Myocyte (in vitro differentiated cells): Measurements from ENCODE around the gene LRIG1. TPM values are rescaled to one million over a fixed set of nuclear protein-coding genes. Genes with fewer than 3 reads are reported as not detected.

Experiments used
- DNase-seq: peaks from one replicate; pipeline ENCODE4 v3.0.0-alpha.2; 2012; ENCODE audit warnings: low read depth
- total RNA-seq: library from RNA; depleted of rRNA; stranded (reverse); fragments of >200 nt; gene quantifications from 2 replicates; pipeline ENCODE4 v1.2.3, GENCODE V29; 2014

The LRIG1 gene
- total RNA-seq, 1 donor from 2014 or later, result 3.4 TPM

DNA sequence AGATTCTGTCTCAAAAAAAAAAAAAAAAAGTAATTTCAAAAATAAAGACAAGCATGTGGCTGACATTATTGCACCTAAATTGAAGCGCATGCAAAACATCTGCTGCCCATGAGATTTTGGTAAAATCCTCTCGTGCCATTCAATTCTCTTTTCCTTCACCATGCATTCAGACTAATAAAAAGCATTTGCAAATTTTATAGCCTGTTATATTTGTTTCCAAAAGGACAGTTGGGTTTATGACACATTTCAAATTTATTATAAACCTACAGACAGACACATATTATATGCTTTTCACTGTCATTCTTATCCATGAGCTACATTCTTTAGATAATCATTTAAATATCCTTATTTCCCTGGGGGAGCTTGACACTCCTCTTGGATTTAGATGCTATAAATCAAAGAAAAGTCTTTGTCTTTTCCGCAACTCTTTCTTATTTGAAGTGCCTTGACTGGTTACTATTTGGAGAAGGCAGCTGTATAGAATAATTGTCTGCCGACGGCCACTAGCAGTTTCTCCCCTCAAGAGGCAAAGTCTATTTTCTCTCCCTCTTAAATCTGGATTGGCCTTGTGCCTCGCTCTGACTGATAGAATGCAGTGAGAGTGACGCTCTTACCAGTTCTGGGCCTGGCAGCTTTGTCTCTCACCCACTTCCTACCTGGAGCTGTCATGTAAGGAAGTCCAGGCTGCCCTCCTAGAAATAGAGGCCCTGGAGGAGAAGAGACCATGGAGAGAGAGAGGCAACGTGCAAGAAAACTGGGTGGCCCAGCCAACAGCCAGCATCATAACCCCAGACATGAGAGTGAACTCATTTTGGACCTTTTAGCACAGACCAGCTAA, 6.8 kb upstream of the LRIG1 start:
- DNase-seq, result no peak

DNA sequence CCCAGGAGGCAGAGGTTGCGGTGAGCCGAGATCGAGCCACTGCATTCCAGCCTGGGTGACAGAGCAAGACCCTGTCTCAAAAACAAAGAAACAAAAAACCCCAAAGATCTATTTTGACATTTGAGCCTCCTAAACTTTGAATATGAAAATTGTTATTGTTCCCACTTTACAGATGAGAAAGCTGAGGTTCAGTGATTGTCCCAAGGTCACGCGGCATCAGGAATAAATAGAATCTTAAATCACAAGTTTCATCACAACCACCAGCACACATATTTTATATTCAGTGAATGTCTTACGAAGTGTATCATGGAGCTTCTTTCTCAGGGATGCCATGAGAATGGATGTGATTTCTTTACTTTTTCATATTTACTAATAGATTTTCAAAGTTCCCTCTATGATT, 5.3 kb upstream of the LRIG1 start:
- no peak for DNase-seq

DNA sequence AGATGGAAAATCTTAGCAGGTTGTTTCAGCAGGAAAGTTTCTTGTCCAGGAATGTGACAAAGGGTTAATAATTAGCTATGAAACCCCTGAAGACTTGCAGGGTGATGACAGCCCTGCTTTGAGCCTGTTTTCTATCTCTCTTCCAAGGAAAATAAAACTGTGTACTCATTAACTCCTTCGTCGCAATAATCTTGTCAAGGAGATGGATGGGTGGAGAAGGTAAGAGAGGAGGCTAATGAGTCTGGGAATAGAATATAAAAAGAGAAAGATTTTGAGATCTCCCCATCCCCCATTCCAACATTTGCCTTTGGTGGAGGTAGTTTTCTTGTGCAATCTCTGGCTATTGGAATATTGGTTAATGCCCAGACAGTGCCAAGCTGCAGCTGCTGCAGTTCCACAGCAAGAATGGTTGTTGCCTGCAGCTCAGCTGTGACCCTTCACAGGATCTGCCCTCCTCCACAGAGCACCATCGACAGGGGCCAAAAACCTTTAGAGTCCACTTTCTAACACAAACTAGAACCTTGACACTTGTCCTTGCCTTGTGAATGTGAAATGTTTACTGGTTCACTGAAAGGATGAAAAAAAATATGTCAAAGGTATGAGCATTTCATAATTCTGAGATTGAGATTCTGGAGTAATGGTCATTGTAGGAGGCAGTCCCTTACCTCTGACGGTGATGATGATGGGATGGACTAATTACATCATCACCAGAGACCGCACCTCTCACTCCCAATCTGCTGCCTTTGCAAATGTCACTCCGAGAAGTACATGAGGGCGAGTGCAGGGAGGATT, 4.2 kb upstream of the LRIG1 start:
- no peak for DNase-seq

DNA sequence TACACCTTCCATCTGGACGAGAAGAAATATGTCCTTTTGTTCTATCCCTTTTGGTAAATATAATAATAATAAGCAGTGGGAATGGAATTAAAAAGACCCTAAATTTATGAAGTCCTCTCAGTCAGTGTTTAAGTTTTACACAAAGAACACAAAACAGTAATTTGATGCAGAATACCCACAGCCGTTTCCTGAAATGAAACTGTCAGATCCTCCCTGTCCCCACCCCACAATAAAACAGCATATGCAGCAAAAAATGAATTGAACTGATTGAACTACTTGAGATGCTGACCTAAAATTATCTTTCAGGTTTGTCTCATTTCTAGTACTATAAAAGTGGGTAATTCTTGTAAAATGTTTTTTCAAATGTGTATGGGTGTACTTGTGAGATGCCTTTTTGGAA, 2.2 kb upstream of the LRIG1 start:
- DNase-seq, result no peak

DNA sequence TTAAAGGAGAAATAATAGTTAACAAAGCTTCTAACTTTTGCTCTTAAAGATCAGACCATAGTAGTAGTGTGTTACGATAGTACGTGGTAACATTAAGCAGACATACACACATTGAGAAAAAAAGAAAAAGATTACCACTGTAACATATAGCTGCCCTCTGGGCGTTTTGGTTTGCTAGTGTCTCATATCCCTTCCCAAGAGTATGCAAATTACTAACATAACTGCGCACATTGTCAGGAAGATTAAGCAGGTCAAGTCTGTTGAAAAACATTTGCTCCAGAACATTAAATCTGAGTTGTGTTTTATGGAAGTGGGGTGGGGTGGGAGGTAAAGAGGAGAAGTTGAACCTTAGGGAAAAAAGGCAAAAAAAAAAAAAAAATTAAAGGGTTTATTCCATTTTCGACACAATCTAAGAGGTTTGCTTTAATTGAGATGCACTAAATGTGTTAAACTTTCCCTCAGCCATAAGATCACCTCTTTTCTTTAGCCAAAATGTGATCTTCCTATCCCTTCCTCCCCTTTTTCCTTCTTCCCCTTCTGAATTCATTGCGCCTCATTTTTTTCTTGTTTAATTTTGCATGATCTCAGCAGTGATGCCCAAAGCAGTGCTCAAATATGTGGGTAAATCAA, 1.5 kb upstream of the LRIG1 start:
- no peak for DNase-seq

DNA sequence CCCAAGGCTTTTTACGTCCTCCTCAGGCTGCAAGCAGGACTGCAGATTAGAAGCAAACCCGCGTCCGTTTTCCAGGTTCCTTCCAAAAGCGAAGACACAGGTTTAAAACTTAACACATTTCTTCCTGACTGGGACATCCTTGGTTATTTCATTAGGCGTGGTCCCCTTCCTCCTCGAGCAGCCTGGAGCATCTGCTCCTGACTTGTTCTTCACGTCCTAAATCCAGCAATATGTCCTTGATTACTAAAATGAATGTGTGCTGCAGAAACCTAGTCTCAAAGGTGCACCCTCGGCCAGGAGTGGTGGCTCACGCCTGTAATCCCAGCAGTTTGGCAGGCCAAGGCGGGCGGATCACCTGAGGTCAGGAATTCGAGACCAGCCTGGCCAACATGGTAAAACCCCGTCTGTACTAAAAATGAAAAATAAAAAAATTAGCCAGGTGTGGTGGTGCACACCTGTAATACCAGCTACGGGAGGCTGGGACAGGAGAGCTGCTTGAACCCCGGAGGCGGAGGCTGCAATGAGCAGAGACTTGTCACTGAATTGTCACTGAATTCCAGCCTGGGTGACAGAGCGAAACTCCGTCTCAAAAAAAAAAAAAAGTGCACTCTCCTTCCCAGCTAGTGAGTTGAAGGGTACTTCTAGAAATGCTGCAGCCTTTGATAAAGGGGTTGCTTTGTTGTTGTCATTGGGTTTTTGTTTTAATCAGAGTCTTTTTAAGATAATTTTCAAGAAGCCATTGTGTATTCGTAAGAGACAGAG, 842 bp upstream of the LRIG1 start:
- no peak for DNase-seq

DNA sequence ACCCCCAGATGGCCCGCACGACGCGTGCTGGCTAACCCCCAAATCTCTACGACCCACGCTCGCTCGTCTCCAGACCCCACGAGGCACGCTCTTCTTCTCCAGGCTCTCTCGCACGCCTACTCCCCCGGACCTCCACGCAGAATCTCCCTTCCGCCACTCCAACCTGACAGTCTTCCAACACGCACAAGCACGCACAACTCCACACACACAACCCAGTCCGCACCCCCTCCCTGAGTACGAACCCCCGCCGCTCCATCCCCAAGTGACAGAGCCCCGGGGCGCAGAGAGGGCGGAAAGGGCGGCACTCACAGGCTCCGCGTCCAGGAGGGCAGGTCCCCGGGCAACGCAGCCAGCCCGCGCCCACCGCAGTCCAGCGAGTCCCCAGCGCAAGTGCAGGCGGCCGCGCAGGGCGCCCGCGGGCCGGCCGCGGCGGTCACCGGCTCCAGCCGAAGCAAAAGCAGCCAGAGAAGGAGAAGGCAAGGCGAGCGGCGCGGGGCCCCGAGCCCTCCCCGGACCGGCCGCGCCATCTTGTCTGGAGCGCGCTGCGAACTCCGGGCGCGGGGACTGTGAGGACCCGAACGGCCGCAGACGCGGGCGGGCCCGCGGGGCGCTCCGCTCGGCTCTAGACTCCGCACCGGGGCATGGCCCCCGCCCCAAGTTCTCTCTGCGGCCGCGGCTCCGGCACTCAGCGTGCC, 794 bp downstream of the LRIG1 start:
- DNase-seq, result peak; percentile 13

DNA sequence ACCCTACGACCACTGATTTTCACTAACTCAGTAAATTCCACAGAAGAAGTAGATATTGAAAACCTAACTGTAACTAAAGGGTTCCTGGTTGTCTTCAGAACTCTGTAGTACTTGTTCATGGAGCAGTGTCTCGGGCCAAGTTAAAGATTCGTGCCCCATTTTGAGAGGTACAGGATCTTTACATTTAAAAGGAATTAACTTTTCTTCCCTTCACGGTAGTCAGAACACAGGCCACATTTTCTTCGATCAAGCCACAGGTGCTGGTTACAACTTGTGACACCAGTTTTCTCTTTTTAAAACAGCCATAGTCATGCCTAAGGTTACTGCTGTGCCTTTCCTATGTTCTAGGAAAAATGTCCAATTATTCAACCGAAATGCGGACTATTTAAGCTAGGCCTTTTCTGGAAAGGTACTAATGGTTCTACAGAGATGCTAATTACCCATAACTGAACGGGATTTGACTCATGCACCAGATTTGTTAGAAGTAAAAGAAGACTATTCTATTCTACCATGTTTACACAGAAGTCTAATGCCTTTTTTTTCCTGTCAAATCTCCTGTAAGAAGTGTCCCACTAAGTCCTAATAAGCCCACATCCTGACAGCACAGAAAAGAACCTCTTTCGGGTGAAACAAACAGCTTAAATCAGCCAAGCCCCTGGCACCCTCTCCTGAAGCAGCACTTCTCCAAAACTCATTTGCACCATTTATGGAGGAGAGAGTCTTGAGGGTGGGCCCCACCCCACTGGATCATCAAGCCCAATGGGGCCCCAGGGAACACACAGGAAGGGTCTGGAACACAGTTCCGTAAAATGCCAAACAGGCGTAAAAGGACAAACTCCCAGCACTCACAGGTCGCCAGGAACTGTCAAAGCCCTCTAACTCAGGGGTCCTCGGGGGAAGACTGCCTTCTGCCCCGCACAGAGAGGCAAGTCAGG, 1.9 kb downstream of the LRIG1 start:
- no peak for DNase-seq

DNA sequence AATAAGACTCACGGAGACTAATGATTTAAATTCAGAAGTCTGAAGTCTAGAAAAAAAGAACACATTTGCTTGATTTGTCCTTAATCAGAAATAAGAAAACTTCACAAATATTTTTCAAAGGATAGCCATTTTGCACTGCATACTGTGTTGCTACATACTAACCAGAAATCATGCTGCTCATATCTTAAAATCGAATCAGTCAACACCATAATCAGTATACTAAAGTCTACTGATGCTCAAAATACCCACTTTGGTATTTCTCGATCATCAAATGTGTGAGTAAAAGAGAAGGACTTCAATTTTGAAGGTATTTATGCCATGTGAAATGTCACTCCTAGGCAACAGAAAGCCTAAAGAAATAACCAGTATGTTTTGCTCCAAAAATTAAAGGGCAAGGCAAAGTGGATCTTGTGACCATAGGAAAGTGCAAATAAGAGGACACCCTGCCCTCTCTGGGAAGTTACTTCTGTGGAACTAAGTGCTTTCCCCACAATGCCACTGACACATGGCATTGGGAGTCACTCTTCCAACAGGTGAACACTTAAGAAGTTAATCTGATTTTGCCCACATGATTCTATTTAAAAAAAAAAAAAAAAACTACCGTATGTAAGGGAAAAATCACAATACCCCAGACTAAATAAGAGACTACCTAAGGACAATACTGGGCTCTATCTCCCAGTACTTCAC, 2.7 kb downstream of the LRIG1 start:
- no peak for DNase-seq

DNA sequence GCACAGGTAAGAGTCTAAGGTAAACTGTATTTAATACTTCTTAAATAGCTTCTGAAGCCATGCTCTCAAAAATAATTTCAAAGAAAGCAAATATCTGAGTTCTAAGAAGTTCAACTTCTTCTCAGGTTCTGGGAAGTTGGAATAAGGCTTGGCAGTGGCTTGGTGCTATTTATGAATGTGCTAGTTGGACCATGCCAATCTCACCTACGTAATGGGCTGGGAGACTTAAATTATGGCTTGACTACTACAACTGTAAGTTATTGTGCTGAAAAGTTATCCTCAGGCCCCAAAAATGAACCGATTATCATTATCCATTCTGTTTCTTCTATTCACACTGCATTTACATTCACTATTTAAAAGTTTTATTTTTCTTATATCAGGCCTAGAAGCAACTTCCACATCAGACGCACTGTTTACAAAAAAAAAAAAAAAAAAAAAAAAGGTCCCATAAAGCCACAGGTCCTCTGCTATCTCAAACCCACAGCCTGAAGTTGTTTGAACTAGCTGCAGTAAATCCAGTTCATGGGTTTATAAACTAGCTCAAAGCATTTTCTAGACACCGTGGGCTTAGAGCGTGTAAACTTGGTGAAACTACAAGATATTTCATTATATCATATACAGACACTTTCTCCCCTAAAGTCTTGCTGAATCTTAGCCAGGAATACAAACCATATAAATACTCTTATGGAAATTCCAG, 3.4 kb downstream of the LRIG1 start:
- DNase-seq, result no peak

DNA sequence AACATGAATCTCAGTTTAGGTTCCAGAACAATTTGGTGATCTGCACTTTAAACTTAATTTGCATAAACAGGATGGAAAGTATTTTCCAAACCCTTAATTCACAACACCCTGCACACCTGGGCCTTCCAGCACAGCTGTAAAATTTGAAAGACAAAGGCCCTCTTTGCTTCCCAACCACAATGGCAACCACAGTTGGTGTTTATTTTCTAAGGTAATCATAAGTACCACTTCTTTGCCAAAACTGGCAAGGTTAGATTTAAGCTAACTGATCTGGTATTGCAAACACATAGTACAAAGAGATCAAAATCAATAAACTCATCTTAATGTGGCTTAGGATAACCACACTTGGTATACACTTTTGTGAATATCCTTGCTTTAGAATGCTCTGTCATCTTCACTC, 4.1 kb downstream of the LRIG1 start:
- no peak for DNase-seq

DNA sequence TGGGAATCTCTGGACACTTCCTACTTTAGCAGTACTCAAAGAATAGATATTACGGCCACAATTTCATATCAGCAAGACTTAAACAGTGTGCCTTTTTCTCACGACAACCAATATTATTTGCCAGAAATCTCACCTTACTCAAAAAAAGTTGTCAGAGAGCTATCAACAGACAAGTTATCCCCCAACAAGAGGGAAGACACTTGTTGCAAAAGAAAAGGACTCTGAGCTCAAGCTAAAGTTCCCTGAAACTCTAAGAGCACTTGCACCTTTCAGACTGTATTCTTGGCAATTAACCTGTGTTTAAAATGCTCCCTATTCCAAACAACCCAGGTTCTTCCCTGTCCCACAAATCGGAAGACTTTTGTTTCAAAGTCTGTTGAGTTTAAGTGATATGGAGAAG, 4.5 kb downstream of the LRIG1 start:
- no peak for DNase-seq

DNA sequence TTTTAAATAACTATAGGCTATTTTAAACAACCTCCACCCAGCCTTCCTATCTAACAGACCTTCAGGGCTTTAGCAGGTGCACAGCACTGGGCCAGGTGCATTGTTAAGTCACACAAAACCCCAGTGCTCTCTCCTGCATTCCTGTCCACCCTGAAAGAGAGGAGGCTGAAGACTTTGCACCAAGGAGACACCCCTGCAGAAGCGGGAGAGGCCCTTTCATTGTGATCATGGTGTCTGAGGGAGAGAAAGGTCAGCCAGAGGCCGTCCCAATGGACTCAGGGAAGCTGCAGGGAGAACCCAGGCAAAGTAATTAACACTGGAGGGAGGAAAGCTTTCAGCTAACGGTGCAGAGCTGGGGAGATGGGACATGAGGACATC, 5.2 kb downstream of the LRIG1 start:
- DNase-seq, result no peak

DNA sequence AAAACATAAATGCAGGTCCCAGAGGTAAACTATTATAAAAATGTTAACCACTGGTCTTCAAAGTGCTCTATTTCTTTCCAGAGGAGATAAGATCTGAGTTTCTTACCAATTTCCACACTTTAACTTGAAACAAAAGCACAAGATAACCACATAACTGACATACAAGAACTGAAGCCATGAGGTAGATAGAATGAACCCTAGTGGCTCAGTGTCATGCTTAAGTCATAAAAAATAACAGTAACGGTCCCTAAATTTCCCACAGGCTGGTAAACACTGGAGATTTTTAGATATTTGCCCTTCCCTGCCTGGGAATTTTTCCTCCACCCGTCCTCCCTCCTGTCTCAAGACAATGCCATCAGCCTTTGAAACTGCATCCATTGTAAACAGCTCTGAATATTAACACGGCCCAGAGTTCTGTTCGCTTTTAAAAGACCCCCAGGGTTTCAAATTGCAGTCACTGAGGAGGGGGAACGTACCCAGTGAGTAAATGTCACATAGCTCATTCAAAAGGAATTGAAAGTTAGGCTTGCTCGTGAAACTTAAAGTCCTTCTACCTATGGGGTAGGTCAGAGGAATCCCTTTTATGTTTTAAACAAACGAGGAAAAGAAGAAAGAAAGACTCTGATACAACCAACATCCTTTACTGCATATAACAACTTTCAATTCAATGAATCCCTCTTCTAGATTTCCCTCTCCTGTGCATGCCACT, 5.7 kb downstream of the LRIG1 start:
- no peak for DNase-seq

DNA sequence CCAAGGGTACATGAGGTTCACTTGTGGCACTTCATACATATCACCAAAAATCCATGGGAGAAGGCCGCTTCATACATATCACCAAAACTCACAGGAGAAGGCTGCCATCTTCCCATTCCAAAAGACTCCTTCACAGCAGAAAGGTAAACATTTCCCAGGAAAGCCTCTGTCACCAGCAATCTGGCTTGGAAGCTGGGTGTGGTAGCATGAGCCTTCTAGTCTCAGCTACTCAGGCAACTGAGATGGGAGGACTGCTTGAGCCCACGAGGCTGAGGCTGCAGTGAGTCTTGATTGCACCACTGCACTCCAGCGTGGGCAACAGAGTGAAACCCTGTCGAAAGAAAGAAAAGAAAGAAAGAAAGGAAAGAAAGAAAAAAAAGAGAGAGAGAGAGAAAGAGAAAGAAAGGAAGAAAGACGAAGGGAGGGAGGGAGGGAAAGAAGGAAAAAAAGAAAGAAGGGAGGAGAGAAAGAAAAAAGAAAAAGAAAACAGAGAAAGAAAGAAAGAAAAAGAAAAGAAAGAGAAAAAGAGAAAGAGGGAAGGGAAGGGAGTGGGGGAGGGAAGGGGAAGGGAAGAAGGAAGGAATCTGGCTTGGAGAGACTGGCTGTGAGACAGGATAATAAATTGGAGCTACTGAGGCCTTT, 7.2 kb downstream of the LRIG1 start:
- DNase-seq, result no peak

DNA sequence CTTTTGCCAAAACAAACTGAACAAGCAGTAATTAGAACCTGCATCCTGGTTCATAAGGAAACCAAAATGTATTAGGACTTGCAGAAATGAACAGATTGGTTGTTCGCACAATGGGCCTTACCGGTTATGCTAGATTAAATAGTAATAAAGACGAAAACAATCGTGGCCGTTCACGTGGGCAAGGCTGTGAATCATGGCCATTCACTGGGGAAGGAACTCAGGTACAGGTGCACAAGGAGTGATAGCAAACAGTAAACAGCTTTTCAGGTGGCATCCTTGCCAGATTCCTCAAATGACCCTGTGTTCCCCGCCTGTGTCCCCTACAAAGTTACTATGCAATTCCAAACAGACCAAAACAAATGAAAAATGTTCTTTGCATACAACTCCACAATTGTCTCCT, 8.2 kb downstream of the LRIG1 start:
- DNase-seq, result no peak

DNA sequence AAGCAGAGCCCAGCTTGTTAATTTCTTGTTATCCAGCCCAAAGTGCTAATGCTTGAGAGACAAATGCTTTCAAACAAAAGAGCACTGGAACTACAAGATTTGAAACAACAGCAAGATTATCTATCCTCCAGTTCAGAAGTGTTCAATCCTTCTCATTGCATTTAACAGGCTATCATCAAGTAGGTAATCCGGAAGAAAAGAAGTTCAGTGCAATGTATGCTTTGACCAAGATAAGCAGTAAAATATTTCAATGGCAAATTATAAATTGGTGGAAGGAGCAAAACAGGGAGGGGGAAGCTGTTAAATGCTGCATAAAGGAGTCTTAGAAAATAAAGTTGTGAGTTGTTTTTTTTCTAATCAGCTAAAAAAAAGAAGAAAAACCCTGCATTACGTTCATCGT, 8.8 kb downstream of the LRIG1 start:
- no peak for DNase-seq
